Aorta (tissue), 5 donors: Measurements from ENCODE around the gene APOBEC3G. TPM values are rescaled to one million over a fixed set of nuclear protein-coding genes. Genes with fewer than 3 reads are reported as not detected.
"Not testable (repeated sequence)": the region's sequence is repeated elsewhere in the genome, so short reads cannot be mapped to it uniquely, and the experiment has no call there.

Experiments used
- ATAC-seq: fragments of 200-7000 bp; cut with Tn5 transposase; one replicate; pipeline ENCODE4 v1.9.1; 2022; ENCODE audit warnings: moderate library complexity; ENCODE audit not compliant: low FRiP score
- DNase-seq, 2 donors: peaks; one replicate each; pipeline ENCODE4 v3.0.0-alpha.2; 2020
- H3K27ac ChIP-seq, 2 donors: one replicate each; pipeline ENCODE4 v1.5.1; 2013; ENCODE audit warnings: low read length in 2 of 2, mild to moderate bottlenecking in 2 of 2, moderate library complexity in 2 of 2, control low read depth in 1 of 2, inconsistent platforms in 1 of 2, low read depth in 1 of 2
- H3K27me3 ChIP-seq, 2 donors: one replicate each; pipeline ENCODE4 v1.6.1; 2013; ENCODE audit warnings: control low read depth in 1 of 2, low read length in 1 of 2, mild to moderate bottlenecking in 1 of 2, moderate library complexity in 1 of 2; ENCODE audit not compliant: insufficient read depth in 2 of 2, control insufficient read depth in 1 of 2
- H3K36me3 ChIP-seq, 2 donors: one replicate each; pipeline ENCODE4 v1.6.1; 2013; ENCODE audit warnings: control low read depth in 1 of 2, low read length in 1 of 2, mild to moderate bottlenecking in 1 of 2; ENCODE audit not compliant: insufficient read depth in 2 of 2, control insufficient read depth in 1 of 2
- H3K4me1 ChIP-seq, 2 donors: one replicate each; pipeline ENCODE4 v1.6.1; 2013; ENCODE audit warnings: low read length in 2 of 2, control low read depth in 1 of 2, mild to moderate bottlenecking in 1 of 2, moderate library complexity in 1 of 2; ENCODE audit not compliant: insufficient read depth in 2 of 2, control insufficient read depth in 1 of 2
- H3K4me3 ChIP-seq, 2 donors: one replicate each; pipeline ENCODE4 v1.5.1; 2013; ENCODE audit warnings: low read length in 2 of 2, control low read depth in 1 of 2, mild to moderate bottlenecking in 1 of 2
- H3K9me3 ChIP-seq: one replicate; pipeline ENCODE4 v1.6.1; 2013; ENCODE audit warnings: mild to moderate bottlenecking, low read length; ENCODE audit not compliant: control insufficient read depth
- WGBS, 2 donors: extraction: QIAGEN DNeasy Blood & Tissue Kit; methylation state at CpG; one replicate each; pipeline ENCODE4 v1.1.7; 2013; 5-methylcytosine and 5-hydroxymethylcytosine counted together
- intact Hi-C, 2 donors: fragments of 100-400 bp; cut with DNase I; formaldehyde crosslinking; loops; one replicate each; pipeline versions ENCODE4 v1.14.2 to v1.15.0; 2022
- polyA plus RNA-seq, 2 donors: library from polyadenylated mRNA; stranded (reverse); fragments of 200-250 nt; gene quantifications; one replicate each; pipeline ENCODE4 v1.2.3, GENCODE V29; 2013
- total RNA-seq, 2 donors: library from RNA; stranded (reverse); fragmentation: NEBNext Ultra II Directional; extraction: Animal tissue kit (Norgen Biotek cat#: 25700); gene quantifications; one replicate each; pipeline ENCODE4 v1.2.1, GENCODE V29; 2021
- donor health status: healthy with polysubstance abuse.
- donor health status: Bipolar disorder and iron deficiency.
- donor health status: DM: no; HTN: no; CAD: no.
- donor health status: DM: no; HTN: no; CAD: no.
- donor health status: DM: yes; HTN: yes; CAD: no.

APOBEC3G gene
- total and polyA plus RNA-seq, 4 donors = 6.3 to 10.1 (median 8.2) TPM

- intact Hi-C loops, DNase-seq, H3K36me3 ChIP-seq, H3K9me3 ChIP-seq, H3K27me3 ChIP-seq, H3K27ac ChIP-seq, ATAC-seq, H3K4me3 ChIP-seq, H3K4me1 ChIP-seq: not testable (repeated sequence)
- 82 to 83% methylated on average over 10 of the region's 10 CpGs for WGBS, 2 donors
Observed at GRCh38 chr22:39061951-39062350, 15.1 kb upstream of the APOBEC3G start.

- H3K4me1 ChIP-seq, H3K27ac ChIP-seq, intact Hi-C loops, DNase-seq, H3K27me3 ChIP-seq, H3K4me3 ChIP-seq, H3K9me3 ChIP-seq, ATAC-seq, H3K36me3 ChIP-seq: not testable (repeated sequence)
- WGBS, 2 donors = 89 to 90% methylated on average over 8 of the region's 8 CpGs
Observed at GRCh38 chr22:39063904-39064303, 13.2 kb upstream of the APOBEC3G start.

GRCh38 chr22:39066442-39067276 lies 10.4 kb upstream of the APOBEC3G start:
- intact Hi-C loops, H3K36me3 ChIP-seq, DNase-seq, H3K9me3 ChIP-seq, H3K27me3 ChIP-seq, H3K4me1 ChIP-seq, H3K4me3 ChIP-seq, H3K27ac ChIP-seq, ATAC-seq: not testable (repeated sequence)
- 84 to 85% methylated on average over 9 of the region's 9 CpGs for WGBS, 2 donors

- WGBS, 2 donors = 75 to 81% methylated on average over 12 to 13 of the region's 13 CpGs
- intact Hi-C loops = no loop called here
- ATAC-seq = no peak
- no peaks in the 10 kb centered on the region for H3K27me3 ChIP-seq
- no peak overlapping the region for H3K27ac ChIP-seq
- H3K36me3 ChIP-seq = no peaks in the 10 kb centered on the region
- DNase-seq = no peak
- no peaks in the 10 kb centered on the region for H3K4me1 ChIP-seq
- H3K9me3 ChIP-seq = no peaks in the 10 kb centered on the region
- no peak overlapping the region for H3K4me3 ChIP-seq
Observed at GRCh38 chr22:39068033-39068785, 8.9 kb upstream of the APOBEC3G start.

GRCh38 chr22:39070186-39070585 lies 6.9 kb upstream of the APOBEC3G start:
- no peak for ATAC-seq

GRCh38 chr22:39072581-39072981 lies 4.5 kb upstream of the APOBEC3G start:
- intact Hi-C loops, DNase-seq, H3K4me3 ChIP-seq, H3K9me3 ChIP-seq, H3K27me3 ChIP-seq, H3K36me3 ChIP-seq, H3K27ac ChIP-seq, ATAC-seq, H3K4me1 ChIP-seq: not testable (repeated sequence)
- 66 to 75% methylated on average over 6 to 7 of the region's 7 CpGs for WGBS, 2 donors

More at GRCh38 chr22:39070186-39070585, 6.9 kb upstream of the APOBEC3G start:
- DNase-seq = no peak
- no peaks in the 10 kb centered on the region for H3K9me3 ChIP-seq
- no peaks in the 10 kb centered on the region for H3K4me1 ChIP-seq
- H3K36me3 ChIP-seq = no peaks in the 10 kb centered on the region
- no peak overlapping the region for H3K27ac ChIP-seq
- no peaks in the 10 kb centered on the region for H3K27me3 ChIP-seq
- H3K4me3 ChIP-seq = no peak overlapping the region
- intact Hi-C loops = no loop called here
- 90 to 93% methylated on average over 7 of the region's 7 CpGs for WGBS, 2 donors

GRCh38 chr22:39073981-39074380 lies 3.1 kb upstream of the APOBEC3G start:
- no peak overlapping the region for H3K4me3 ChIP-seq
- no peaks in the 10 kb centered on the region for H3K36me3 ChIP-seq
- ATAC-seq (no peak), DNase-seq (no peak)
- WGBS, 2 donors = 46 to 48% methylated on average over 2 of the region's 2 CpGs
- no peak overlapping the region for H3K27ac ChIP-seq
- intact Hi-C loops = no loop called here
- H3K4me1 ChIP-seq = no peaks in the 10 kb centered on the region
- no peaks in the 10 kb centered on the region for H3K27me3 ChIP-seq
- no peaks in the 10 kb centered on the region for H3K9me3 ChIP-seq

GRCh38 chr22:39076155-39077025 lies 685 bp upstream of the APOBEC3G start:
- ATAC-seq = peak; percentile 79
- DNase-seq, H3K27ac ChIP-seq, H3K4me1 ChIP-seq, H3K4me3 ChIP-seq, H3K9me3 ChIP-seq, intact Hi-C loops, H3K27me3 ChIP-seq, H3K36me3 ChIP-seq: not testable (repeated sequence)
- 38 to 48% methylated on average over 12 to 24 of the region's 24 CpGs for WGBS, 2 donors
